HCEC 1CT (cell line): ENCODE measurements around the gene SNORC.
"Not testable (repeated sequence)": the region's sequence is repeated elsewhere in the genome, so short reads cannot be mapped to it uniquely, and the experiment has no call there.

Experiments used
- DNase-seq: peaks from one replicate; pipeline ENCODE4 v3.0.0-alpha.2; 2017

The SNORC gene

GRCh38 chr2:232897598-232898408 lies 27.7 kb downstream of the SNORC start:
- no peak for DNase-seq

DNA sequence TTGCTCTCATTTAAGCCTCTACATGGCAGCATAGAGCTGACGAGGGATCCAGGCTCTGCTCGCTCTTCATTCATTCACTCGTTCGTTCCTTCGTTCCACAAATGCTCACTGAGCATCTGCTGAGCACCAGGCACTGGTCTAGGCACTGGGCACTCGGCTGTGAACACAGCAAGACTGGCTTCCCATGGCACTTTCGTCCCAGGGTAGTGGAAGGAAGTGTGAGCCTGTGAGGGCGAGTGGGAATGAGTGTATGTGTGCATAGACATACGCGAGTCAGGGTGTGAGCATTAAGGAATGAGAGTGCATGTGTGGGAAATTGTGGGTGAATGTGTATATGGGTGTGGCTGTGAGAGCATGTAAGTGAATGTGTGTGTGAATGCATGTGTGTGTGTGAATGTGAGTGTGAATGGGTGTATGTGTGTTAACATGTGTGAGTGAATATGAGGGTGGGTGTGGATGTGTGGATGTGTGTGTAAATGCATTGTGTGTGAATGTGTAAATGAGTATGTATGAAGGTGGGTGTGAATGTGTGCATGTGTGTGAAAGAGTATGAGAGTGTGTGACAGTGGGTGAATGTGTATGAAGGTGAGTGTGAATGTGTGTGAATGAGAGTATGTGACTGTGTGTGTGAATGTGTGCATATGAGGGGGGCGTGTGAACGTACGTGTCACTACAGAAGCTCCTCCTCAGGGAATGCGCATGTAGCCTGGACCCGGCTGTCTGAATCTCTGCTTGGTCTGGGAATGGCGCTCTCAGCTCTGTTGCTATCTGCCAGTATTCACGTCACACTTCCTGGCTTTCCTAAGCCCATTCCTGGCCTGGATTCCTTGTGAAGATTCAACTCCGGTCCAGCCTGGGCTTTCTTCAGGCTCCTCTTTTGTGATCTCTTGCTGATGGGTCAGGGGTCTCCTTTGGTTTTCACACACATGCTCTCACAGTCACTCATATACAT lies 28.8 kb downstream of the SNORC start:
- peak; percentile 39 for DNase-seq

DNA sequence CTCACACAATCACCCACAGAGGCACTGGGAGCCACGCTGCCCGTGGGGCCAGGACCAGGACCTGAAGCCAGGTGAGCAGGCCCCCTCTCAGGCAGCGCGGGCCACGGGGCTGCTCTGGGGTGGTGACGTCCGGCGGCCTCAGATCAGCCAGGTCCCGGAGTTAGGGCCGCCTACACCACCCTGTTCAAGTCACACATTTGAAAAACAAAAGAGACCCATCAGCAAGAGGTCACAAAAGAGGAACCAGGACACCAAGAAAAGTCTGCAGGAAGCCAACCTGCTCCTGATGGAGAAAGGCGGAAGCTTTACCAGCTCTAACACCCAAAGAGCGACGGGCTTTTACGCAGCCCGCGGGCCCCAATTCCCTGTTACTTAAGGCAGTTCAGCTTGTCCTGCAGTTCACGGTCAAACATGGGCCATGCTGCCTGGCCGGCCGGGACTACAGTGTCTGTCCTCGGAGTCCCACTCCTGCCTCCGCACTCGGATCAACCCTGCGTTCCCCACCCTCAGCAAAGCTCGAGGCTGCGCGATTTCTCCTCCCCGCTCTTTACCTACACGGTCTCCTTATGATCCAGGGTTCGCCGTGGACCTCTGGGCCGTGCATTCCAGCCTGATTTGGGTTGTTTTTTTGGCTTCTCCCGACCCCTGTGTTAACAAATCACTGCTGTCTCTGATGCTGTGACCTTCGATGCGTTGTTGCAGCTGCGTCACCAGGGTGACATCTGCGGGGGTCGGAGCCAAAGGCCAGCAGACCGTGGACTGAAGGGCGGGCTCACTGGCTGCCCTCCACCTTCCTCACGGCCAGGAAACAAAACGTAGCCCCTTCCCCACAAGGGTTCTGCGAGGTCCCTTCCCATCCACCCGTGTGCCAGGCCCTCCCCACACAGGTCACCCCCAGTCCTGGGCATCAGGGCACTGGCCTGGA lies 31.0 kb downstream of the SNORC start:
- no peak for DNase-seq

GRCh38 chr2:232901736-232902578 lies 31.9 kb downstream of the SNORC start:
- DNase-seq = peak; percentile 93

GRCh38 chr2:232903989-232904388 lies 33.9 kb downstream of the SNORC start:
- no peak for DNase-seq

DNA sequence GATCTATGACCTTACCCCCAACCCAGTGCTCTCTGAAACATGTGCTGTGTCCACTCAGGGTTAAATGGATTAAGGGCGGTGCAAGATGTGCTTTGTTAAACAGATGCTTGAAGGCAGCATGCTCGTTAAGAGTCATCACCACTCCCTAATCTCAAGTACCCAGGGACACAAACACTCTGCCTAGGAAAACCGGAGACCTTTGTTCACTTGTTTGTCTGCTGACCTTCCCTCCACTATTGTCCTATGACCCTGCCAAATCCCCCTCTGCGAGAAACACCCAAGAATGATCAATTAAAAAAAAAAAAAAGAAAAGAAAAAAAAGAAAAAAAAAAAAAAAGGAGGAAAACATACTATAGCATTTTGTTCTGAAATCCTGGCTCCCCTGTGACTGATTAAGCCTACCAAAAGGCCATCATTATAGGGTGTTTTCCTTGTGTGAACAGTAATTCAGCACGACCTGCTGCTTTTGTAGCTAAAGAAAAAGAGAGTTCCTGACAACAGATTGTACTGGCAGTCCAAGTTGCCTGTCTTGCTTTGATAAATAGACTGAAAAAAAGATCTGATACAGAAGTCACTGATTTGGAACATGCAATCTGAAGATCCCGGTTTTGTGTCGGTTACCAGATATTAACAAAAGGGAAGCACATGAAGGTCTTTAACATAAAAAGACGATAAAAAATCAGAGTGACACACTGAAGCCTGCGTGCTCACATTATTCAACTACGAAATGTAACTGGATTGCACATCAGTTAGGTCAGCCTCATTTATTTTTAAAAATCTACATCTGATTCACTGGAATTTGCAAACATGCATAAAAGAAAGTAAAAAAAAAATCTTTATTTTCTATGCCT lies 37.0 kb downstream of the SNORC start:
- not testable (repeated sequence) for DNase-seq

GRCh38 chr2:232907718-232908085 lies 37.6 kb downstream of the SNORC start:
- DNase-seq = not testable (repeated sequence)

- DNase-seq = no peak
These were observed 38.6 kb downstream of the SNORC start for GRCh38 chr2:232908695-232909094.

DNA sequence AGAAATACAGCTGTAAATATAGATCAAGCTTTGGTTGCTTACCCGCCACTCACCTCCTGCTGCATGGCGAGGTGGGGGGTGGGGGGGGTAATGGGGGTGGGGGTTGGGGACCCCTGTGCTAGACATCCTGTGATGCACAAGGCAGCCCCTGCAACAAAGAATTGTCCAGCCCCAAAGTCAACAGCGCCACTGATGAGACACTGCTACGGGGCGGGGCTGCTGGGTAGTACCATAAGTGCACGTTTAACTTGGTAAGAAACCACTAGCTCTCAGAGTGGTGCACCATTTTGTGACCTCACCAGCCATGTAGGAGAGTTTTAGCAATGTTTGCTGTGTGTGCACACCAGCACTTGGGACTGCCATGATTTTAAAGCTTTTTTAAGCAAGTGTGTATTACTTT lies 40.3 kb downstream of the SNORC start:
- no peak for DNase-seq

DNA sequence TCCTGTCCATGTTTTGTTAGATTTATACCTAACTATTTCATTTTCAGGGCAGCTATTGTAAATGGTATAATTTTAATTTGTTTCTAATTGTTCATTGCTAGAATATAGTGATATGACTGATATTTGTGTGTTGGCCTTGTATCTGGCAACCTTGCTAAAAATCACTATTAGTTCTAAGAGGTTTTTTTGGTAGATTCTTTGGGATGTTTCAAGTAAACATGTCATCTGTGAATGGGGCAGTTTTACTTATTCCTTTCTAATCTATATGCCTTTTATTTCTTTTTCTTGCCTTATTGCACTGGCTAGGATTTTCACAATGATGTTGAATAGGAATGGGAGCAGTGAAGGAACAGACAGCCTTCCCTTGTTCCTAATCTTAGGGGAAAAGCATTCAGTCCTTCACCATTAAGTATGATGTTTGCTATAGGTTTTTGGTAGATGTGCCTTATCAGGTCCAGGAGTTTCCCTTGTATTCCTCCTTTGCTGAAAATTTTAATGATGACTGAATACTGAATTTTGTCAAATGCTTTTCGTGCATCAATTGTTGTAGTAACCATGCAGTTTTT lies 41.7 kb downstream of the SNORC start:
- no peak for DNase-seq

GRCh38 chr2:232913903-232914302 lies 43.8 kb downstream of the SNORC start:
- DNase-seq = no peak

- no peak for DNase-seq
These were observed 49.1 kb downstream of the SNORC start for GRCh38 chr2:232919141-232919540.

DNA sequence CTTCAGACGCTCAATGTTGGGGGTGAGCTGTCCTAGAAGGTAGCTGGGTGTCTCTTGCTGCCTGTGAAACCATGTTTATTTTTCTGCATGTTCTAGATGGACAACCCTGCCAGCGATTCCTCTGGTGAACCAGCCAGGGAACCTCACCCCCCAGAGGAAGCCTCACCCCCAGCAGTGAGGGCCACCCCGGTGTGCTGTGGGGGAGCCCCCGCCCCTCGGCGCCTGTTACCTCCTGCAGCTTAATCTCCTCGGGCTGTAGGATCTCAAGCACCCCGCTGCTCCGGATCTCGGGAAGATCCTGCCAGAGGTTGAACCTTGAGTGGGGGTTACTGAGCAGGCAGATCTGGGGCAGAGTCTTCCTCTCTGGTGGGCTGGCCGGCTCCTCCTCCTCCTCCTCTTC lies 50.0 kb downstream of the SNORC start:
- no peak for DNase-seq

GRCh38 chr2:232920760-232921159 lies 50.7 kb downstream of the SNORC start:
- DNase-seq = no peak

GRCh38 chr2:232924433-232924832 lies 54.4 kb downstream of the SNORC start:
- no peak for DNase-seq

DNA sequence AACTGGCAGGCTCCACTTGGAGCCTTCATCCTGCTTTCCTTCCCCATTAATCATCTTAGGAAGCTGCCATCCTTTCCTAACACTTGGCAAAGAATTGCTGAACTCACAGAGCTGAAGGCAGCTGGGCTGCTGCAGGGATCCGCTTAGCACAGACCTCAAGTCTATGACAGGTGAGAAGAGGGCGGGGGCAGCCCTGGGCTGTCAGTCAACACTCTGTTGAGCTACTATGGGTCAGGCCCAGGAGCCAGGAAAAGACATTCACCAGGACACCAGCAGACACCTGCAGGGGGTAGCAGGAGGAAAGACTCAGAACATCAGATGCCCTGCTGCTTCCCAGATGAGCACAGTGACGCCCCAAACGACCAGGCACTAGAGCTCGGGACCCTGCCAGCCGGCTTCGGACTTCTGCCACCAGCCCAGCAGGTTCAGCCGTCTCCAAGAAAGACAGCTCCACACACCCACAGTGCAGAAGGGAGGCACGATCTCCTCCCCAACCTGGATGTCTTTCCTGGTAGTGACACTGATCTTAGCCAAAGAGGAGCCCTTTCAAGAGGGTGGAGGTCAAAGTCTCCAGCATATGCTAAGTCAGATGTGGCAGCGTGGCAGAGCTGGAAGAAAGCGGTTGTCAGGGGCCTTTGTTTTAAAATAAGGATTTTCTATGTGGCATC lies 55.2 kb downstream of the SNORC start:
- no peak for DNase-seq

DNA sequence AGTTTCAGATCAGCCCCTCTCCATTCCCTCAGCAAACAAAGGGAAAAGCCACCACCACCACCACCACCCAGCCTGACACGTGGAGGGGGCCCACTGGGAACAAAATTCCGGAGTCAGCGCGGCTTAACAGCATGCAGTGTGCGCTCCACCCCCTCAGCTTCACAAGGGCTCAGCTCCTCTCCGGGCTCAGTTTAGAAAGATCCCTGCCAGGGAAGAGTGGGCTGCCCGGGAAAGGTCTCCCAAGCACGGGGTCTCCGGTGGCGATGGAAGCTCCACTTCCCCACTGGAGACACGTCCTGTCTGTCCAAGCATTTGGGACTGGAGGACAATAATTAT lies 55.7 kb downstream of the SNORC start:
- no peak for DNase-seq

DNA sequence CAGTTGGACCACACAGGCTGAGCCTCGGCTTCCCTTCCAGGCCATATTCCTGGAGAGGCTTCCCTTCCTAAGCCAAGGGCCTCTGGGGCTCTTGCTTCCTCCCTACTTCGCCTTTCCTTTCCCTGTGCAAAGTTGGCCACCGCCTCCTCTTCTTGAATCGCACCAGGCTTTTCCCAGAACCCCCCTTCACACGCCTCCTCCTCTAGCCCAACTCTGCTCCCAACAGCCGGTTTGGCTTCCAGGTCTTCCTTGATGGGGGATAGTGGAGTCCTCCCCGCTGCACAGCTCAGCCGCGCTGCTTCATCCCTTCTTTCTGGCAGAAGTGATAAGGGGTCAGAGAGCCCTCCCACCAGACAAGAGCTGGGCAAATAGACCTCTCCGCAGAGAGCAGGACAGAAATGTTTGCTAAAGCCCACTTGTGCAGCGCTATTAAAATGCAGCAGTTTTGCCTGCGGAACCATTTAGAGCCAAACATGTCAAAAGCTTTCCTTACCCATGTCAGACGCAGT lies 56.4 kb downstream of the SNORC start:
- DNase-seq = no peak

DNA sequence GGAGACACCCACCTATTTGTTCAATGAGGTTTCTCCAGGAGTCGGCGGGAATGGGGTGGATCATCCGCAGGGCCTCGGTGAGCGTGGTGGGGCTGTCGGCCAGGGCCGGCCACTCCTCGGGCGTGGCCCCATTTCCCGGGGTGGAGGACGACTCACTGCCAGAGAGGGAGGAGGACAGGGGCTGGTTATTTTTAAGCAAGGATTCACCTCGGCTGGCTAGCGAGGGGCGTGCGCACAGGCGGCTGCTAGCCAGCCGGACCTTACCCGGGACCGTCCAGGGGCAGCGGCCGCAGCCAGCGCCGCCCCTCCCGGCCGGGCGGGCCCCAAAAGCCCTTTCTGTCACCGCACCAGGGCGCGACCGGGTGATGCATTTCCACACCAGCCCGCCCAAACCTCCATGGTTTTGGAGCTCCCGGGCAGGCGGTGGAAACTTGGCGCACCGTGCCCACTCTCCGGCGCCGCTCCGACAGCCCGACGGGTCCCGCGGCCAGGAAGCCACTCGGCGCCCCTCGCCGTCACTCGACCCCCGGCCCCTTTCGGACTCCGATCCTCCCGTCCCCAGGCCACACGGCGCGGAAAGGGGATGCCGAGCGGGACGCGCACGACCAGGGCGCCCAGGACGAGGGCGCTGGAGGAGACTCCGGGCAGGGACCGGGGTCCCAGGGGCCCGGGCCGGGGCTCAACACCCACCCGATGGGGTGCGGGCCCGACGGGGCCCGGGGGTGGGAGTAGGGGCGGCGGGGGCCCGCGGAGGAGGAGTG lies 57.1 kb downstream of the SNORC start:
- no peak for DNase-seq
